Esophagus squamous epithelium (tissue), 4 donors: ENCODE measurements around the gene NAXE.

Experiments
- CTCF ChIP-seq, 6 experiments: fragments of 450-650 bp in 4 of 6; fragments of 200-600 bp in 2 of 6; sonication (generic) in 2 of 6; IDR thresholded peaks; one replicate each; pipeline ENCODE4 v1.5.1; 2016 to 2019; ENCODE audit warnings: antibody characterized with exemption in 6 of 6, mild to moderate bottlenecking in 4 of 6, moderate library complexity in 4 of 6
- POLR2A ChIP-seq, 4 donors: fragments of 450-650 bp; IDR thresholded peaks; one replicate each; pipeline ENCODE4 v1.6.1; 2017; ENCODE audit warnings: antibody characterized with exemption in 4 of 4, mild to moderate bottlenecking in 4 of 4, moderate library complexity in 3 of 4

GRCh38 chr1:156584813-156585212 is 6.8 kb upstream of the NAXE start:
- TF ChIP-seq CTCF (IDR thresholded peaks at IDR 0.05) (no peak), POLR2A (IDR thresholded peaks at IDR 0.05) (no peak)
